HG03196 (cell line): ENCODE measurements around the gene SNAPC1.
A peak's percentile ranks its signal among the peaks of the same experiment; 100 is the strongest.
"Not testable (repeated sequence)": the region's sequence is repeated elsewhere in the genome, so short reads cannot be mapped to it uniquely, and the experiment has no call there.

Experiments
- ATAC-seq: cut with Tn5 transposase; IDR thresholded peaks from one replicate; pipeline ENCODE4 v1.9.1; 2021; ENCODE audit not compliant: unreplicated experiment

SNAPC1 gene

DNA sequence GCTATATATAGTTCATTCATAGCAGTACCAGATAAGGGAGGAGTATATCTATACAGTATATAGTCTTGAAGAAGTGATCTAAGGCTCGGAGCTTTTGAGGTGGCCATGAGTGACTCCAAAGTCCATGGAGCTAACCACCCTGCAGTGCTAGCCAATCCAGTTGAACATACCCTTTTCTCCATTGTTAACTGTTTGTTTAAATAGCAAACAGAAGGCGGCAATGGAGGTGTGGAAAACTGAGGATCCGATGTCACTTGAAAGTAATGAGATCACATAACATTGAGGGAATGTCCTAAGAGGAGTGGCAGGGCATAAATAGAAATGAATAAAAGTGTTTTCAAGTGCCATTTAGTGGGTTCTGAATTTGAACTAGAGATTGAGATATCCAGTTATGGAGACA is 12.4 kb upstream of the SNAPC1 start:
- no peak for ATAC-seq

DNA sequence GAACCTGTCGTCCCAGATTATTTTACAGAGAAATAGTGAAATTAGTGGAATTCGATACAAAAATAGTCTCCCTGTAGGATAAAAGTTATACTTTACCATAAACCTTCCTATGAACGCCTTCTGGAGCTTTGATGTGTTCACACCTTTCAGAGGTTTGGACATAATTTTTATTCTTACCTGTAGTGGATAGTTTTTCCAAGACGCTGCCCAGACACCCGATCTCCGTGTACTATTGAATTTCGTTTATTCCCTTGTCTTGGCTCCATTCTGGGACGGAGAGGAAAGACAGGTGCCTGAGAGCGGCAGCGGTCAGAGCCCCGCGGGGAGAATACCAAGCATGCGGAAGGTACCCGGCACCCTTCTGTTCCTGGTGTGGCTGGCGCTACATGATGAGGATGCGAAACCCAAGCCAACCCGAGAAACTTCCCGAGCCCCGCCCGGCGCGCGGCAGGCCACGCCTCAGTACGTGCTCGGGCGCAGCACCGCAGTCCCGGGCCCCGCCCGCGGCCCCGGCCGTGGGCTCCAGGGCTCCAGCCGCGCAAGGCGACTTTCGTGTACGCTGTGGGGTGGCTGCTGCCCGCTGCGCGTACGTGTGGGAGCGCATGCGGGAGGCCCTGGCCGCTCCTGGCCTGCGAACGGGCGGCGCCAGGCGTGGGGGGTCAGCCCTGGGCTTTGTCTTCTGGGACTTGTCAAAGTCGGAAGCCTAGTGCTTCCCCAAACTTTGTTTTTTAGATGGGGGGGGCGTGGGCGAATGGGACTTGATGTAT is 11.3 kb upstream of the SNAPC1 start:
- peak; percentile 95 for ATAC-seq

DNA sequence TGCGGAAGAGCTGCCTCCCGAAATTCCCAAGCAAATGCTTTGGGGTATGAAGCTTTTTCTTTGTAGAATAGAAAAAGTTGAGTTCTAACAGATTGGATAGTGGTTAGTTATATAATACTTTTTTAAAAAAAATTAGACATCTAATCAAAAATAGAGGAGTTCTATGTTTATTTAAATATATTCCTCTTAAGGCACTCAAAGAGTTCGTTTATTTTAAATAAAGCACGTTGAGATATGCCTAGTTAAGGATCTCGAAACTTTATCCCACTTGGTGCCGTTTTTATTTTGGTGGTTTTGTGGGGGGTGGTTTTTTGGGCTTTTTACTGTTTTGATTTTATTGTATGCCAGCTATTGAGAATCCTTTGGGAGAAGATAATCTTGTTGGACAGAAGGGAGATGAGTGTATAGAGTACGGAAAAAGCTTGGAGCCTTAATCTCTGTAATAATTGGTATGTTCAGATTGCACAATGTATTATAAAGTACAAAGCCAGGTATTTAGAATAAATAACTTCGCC is 10.7 kb upstream of the SNAPC1 start:
- no peak for ATAC-seq

DNA sequence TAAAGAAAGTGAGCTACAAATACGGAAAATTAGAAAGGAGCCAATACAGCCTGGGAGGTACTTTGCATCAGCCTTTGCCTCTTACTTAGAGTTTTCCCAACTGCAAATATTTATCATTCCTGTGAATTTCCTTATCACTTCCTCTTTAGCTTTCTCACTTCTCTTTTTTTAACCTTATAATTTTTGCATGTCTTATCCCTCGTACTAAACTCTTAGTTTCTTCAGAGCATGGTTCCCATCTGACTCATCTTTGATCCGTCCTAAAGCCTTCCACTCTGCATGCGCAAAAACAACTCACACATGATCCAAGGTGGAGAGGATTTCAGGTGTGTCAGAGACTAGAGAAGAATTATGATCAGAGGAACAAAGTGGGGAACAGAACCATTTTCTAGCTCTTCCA is 9.6 kb upstream of the SNAPC1 start:
- peak; percentile 39 for ATAC-seq

DNA sequence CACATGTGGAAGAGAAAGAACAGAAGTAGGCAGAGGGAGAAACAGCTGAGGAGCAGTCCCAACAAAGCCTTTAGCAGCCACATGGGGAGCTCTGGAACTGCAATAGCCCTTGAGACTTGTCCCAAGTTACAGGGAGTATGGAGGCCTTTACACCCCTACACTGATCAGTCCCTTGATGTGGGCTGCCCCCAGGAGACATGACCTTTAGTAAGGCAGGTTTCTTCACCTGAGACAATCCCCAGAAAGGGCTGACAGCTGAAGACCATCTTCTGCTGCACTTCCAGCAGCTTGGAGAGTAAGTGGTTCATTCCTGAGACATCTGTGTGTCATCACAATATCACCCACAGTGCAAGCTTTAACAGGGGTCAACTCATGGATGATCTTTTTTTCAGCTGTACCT is 8.6 kb upstream of the SNAPC1 start:
- no peak for ATAC-seq

DNA sequence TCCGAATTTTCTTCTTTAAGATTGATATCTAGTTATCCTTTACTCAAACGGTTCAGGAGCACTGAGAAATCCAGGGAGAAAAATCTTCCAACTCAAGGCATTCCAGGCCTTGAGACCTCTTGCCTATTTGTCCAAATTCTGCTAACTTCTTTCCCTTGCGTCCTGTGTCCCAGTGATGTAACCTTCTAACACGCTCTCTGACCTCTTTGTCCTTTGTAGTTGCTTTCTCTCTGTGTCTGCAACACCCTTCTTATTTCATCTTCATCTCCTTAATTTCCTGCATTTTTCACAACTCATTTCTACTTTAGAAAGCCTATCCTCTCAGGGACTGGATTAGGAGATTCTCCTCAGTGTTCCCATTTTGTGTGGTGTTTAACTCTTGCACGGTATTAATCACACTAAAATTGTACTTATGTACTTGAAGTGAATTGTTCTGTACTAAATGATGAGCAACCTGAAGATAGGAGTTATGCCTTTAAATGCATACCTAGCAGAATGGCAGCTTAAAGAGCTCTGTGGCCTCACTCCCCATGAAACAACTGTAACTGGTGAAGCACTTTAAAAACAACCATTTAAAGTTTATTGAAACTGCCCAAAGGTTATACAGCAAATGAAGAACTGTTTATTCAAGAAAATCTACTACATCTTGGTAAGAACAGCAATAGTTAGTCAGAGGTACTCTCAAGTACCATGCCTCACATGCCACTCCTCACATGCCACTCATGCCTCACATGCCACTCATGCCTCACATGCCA is 7.4 kb upstream of the SNAPC1 start:
- no peak for ATAC-seq

DNA sequence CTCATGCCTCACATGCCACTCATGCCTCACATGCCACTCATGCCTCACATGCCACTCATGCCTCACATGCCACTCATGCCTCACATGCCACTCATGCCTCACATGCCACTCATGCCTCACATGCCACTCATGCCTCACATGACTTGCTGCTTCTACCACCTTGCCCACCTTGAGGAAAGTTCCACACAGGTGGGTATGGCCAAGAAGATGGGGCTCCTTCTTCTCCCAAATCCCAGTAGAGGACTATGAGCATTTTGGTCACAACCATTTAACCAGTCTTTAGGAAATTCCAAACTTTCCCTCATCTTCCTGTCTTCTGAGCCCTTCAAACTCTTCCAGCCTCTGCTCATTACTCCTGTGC is 6.9 kb upstream of the SNAPC1 start:
- not testable (repeated sequence) for ATAC-seq

DNA sequence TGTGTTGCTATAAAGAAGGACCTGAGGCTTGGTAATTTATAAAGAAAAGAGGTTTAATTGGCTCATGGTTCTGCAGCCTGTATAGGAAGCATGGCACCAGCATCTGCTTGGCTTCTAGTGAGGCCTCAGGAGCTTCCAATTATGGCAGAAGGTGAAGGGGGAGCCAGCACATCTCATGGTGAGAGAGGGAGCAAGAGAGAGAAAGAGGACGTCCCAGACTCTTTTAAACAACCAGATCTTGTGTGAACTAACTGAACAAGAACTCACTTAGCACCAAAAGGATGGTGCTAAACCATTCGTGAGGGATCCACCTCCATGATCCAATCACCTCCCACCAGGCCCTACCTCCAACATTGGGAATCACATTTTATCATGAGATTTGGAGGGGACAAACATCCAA is 6.1 kb upstream of the SNAPC1 start:
- no peak for ATAC-seq

DNA sequence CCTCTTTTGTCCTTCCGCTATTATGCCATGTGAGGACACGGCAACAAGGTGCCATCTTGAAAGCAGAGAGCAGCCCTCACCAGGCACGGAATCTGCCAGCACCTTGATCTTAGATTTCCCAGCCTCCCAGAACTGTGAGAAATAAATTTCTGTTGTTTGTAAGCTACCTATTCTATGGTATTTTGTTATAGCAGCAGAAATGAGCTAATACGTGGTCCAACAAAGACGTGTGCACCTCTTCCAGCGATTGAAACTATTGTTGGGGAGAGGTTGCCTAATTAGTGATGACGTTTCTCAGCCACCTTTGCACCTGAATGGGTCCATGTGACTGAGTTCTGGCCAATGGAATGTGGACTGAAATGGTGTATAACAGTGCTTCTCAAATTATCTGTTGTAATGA is 2.3 kb upstream of the SNAPC1 start:
- ATAC-seq = no peak

DNA sequence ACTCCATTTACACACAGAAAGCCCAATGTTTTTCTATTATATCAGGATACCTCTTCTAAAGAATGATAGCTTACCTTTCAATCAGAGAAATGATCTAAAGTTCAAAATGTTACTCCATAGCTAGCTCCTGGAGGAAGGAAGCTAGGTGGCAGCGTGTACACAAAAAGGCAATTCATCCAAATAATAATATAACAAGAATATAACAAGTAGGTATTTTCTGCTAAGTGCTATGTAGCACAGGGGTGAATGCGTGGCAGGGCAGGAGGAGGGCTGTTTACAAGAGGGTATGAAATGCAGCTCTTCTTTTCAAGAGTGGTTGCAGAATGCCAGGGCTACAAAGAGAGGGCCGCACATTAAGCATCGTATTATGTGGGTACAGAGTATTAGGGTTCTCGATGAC is 663 bp upstream of the SNAPC1 start:
- no peak for ATAC-seq

DNA sequence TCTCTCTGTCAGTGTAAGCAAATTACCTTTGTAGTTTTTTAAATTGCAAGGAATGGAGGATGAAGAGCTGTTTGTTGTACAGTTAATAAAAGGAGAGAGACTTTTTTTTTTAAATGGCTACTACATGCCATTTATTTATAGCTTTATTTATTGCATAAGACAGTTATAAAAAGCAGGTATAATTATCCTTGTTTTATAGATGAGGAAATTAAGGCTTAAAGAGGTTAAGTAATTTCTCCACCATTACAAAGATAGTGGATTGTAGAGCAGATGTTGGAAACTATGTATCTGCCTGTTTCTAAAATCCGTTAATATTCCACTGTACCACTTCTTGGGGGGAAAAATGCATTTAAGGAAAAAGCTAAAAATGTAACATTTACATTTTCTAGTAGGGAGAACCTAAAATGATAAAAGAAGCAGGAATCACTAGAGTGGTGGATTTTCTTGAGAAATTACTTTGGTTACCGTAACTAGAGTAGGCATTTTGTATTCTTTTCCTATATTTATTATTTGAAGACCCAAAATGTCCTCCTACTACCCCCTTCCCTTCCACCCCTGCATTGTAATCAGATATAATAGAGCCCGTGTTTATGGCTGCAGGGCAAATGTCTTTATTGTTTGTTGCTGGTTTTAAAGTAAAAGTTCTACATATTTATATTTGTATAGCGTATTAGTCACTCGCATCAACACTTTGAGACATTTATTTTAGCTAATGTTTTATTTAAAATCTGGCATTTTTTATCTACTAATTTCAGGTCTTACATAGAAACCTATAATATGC is 2.3 kb downstream of the SNAPC1 start:
- no peak for ATAC-seq

DNA sequence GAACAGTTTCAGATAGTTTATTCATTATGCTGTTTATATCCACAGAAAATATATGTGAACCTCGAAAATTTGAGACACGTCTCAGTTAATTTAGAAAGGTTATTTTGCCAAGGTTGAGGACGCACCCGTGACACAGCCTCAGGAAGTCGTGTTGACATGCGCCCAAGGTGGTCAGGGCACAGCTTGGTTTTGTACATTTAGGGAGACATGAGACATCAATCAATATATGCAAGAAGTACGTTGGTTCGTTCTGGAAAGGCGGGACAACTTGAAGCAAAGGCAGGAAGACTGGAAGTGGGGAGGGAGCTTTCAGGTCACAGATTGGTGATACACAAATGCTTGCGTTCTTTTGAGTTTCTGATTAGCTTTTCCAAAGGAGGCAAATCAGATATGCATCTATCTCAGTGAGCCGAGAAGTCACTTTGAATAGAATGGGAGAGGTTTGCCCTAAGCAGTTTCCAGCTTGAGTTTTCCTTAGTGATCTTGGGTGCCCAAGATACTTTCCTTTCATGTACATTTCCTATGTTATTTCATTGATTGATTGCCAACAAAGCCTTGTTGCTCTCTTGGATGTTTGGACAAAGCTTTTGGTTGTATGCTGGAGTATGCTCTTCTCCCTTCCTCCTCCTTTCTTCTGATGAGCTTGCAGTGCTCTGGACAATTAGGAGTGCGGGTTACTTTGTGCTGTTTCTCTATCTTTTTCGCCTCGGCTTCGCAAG is 3.2 kb downstream of the SNAPC1 start:
- ATAC-seq = no peak

DNA sequence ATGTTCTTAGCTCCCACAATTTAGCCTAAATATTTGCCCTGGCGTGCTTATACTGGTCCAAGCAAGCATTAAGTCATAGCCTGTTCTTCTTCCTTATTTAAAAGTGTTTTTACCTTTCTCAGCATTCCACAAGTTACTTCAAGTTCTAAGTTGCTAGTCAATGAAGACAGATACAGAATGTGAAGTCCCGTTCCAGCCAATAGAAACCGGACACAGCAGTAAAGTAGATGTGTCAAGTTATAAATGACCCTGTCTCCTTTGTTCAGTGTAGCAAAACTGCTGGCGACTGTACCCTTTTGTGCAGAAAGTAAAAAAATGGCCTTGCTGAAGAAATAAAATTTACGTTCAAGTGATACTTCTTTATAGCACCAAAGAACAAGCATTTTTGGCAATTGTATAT is 3.9 kb downstream of the SNAPC1 start:
- no peak for ATAC-seq

DNA sequence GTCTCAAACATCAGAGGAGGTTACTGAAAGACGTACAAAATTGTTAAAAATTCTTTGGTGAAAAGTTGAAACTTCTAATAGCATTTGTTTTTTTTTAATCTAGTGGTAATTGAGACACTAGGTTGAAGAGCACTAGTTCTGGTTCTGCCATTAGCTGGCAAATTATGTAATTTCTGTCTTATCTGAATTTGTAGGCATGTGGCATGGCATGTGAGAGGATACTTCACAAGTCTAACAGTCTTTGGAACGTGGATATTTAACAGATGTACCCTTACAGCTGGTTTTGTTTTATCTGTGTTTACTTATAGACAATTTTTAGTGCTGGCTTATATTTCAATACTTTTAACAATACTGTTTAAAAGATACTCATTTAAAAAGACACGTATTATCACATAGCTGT is 6.0 kb downstream of the SNAPC1 start:
- ATAC-seq = no peak

DNA sequence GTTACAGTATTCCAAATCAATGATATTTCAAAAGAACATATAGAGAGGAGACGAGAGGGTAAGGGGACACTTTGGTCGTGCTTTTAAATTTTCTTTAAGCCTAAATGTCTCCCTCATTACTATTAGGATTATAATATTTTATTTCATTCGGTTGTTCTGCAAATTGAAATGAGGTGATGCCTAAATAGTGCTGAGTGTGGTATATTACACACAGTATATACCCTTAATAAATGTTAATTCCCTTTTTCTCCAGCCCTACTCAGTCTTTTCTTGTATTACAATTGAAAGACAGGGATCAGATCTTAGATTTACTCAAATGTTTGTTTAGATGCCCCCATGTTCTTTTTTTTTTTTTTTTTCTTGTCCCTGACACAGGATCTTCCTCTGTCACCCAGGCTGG is 7.7 kb downstream of the SNAPC1 start:
- ATAC-seq = no peak

DNA sequence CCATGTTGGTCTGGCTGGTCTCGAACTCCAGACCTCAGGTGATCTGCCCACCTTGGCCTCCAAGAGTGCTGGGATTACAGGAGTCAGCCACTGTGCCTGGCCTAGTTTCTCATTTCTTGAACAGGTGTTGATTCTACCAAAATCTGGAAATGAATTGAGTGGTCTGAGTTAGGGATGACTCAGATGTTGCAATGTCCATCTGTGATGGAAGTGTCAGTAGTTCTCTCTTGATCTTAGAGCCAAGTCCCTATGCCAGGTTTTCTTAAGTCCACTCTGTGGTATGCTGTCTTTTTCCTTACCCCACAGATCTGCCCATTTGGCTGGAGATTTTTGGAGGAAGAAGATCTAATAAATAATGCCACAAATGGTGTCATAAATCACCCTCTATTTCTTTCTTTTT is 12.6 kb downstream of the SNAPC1 start:
- ATAC-seq = no peak

DNA sequence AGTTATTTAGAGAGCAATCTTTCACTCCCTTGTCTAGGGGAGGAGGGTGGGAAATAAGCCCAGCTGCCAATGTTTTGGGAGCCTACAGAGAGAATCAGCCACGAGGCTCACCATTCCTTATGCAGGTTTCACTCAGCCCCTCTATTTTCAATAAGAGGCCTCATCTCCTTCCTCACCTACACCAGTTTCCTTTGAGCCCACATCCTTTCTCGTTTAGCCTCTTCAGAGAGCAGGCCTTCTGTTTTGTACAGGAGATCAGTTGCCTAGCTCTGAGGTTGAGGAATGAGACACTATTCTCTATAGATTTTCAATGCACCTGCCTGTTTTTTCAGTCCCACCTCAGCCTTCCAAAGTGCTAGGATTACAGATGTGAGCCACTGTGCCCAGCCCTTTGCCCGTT is 17.9 kb downstream of the SNAPC1 start:
- no peak for ATAC-seq

DNA sequence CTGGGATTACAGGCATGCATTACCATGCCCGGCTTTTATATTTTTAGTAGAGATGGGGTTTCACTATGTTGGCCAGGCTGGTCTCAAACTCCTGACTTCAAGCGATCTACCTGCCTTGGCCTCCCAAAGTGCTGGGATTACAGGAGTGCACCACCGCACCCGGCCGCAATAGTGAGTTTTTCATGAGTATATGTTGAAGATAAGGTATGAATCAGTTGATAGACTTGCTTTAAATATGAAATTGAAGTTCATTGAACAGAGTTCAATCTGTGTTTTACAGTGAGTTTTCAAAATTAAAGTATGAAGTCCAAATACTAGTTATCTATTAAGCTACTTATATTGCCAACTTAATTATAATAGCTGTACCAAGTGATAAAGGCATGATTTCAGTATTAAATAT is 35.1 kb downstream of the SNAPC1 start:
- ATAC-seq = no peak

DNA sequence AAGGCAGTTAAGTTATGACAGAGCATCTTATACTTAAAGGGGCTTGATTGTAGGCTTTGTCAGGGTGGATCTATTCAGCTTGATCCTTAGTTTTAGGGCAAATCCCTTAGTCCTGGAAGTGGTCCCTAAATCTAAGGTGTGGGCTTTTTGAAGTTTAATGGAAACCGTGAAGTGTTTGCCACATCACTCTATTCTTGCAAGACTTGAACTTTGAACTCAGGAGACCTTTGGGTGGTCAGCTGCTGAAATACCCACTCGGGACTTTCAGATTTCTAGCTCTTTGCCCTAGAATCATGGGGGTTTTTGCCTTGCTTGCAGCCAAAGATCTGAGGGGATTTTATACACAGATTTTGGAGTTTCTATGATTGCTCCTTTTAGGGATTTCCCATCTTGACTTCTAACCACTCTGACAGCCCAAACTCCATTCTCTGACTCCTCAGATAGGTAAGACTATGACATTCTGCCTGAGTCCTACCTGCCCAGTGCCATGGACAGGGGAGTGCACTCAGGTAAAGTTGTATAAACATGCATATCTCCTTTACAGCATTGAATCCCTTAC is 39.9 kb downstream of the SNAPC1 start:
- no peak for ATAC-seq

DNA sequence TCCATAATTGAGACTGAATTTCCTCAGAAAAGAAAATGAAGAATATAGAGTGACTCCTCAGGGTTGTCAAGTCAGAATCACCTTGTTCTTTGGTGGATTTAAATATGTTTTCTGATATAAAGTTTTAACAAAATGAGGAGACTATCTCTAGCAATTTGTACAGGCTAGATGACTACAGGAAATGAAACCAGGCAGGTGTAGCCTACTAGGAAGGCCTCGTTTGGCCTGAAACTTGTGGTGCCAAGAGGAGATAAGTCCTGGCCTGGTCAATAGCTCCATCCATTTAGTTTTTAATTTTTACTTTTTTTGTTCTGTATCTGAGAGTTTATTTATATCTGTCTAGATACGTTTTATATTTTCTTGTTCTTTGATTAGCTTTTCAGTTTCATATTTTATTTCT is 41.5 kb downstream of the SNAPC1 start:
- ATAC-seq = no peak

DNA sequence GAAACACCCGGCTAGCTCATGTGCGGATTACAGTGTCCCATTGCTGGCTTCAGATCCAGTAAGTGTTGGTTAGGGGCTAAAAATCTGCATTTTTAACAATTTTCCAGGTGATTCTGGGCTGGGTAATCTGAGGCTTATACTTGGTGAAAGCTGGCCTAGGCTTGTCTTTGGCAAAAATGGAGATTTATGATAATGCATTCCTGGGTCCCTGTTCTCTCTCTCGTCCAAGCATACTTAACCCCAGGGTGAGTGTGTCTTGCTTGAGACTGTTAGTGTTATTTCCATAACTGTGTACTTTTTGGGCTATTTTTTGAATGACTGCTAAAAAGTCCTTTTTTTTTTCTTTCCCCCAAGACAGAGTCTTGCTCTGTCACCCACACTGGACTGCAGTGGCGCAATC is 43.2 kb downstream of the SNAPC1 start:
- no peak for ATAC-seq
